ENCODE measurements around the gene TIGD1. TPM values are rescaled to one million over a fixed set of nuclear protein-coding genes. Genes with fewer than 3 reads are reported as not detected.
"Not testable (repeated sequence)": the region's sequence is repeated elsewhere in the genome, so short reads cannot be mapped to it uniquely, and the experiment has no call there.

The TIGD1 gene
- total RNA-seq, 2 donors from 2014 or later: 3.2 to 9.4 TPM

DNA sequence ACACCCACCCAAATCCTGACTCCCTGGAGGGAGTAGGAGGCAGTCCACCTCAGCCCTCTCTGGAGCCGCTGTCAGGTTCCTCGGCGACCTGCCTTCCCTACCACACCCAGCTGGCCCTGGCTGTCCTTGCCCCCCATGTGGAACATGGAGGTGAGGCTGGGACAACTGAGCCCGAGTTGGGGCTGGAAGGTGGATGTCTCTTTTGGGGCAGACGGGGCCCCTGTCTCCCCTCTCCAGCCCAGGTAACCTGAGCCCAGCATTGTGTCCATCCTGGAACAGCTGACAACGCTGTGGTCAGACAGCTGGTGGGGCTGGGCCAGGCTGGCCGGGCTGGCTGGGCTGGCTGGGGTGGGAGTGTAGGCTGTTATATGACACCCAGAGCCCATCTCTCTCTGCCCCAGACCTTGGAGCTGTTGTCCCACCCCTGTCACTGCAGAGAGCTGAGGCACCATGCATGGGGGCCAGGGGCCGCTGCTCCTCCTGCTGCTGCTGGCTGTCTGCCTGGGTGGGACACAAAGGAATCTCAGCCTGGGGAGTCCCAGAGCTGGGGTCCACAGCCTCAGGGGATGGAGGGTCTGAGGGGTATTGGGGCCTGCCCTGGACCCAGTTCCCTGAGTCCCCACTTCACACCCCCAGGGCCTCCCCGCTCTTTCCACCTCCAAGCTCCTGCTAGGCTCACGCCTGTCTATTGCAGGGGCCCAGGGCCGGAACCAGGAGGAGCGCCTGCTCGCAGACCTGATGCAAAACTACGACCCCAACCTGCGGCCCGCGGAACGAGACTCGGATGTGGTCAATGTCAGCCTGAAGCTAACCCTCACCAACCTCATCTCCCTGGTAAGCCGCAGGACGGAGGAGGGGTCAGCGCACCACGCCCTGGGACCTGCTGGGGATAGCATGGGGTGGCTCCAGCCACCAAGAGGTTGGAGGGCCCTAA is 10.8 kb downstream of the TIGD1 start, which contains the start of gene CHRNG:
TSS of gene CHRNG (plus strand) at position 395 of the 934 bp plus-strand sequence. CDS start at position 451, 56 bp downstream.
- no peaks in the 10 kb centered on the region for H3K36me3 Mint-ChIP-seq
- peak in 1 of 2 donors; percentile 1 for ATAC-seq

DNA sequence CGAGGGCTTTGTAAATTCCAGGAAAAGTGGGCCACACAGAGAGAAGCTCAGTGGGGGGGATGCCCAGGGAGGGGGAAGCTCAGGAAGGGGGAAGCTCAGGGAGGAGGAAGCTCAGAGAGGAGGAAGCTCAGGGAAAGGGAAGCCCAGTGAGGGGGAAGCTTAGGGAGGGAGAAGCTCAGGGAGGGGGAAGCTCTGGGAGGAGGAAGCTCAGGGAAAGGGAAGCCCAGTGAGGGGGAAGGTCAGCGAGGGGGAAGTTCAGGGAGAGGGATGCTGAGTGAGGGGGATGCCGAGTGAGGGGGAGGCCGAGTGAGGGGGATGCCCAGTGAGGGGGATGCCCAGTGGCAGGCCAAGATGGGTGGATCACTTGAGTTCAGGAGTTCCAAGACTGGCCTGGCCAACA is 11.7 kb downstream of the TIGD1 start:
- DNase-seq (ENCODE audit: low spot score) (no peak), ATAC-seq (no peak)
- no peaks in the 10 kb centered on the region for H3K36me3 Mint-ChIP-seq
- no peaks in the 10 kb centered on the region for H3K9me3 Mint-ChIP-seq
- peaks cover 11 to 15% of the 10 kb centered on the region in 2 donors for H3K27me3 Mint-ChIP-seq
- no peak overlapping the region for H3K4me3 Mint-ChIP-seq
- peaks cover 0 to 10% of the 10 kb centered on the region in 2 donors for H3K4me1 Mint-ChIP-seq (ENCODE audit: low read depth in 2 of 2)
- H3K27ac Mint-ChIP-seq: no peak overlapping the region

More for the DNA sequence above, 10.8 kb downstream of the TIGD1 start, which contains the start of gene CHRNG:
- H3K4me3 Mint-ChIP-seq: no peak within 1 kb of the TSS
- H3K27ac Mint-ChIP-seq: no peak within 1 kb of the TSS
- peaks cover 11 to 15% of the 10 kb centered on the region in 2 donors for H3K27me3 Mint-ChIP-seq
- H3K9me3 Mint-ChIP-seq: no peaks in the 10 kb centered on the region
- H3K4me1 Mint-ChIP-seq (ENCODE audit: low read depth in 2 of 2): peaks cover 0 to 11% of the 10 kb centered on the region in 2 donors
- no peak for DNase-seq (ENCODE audit: low spot score)

DNA sequence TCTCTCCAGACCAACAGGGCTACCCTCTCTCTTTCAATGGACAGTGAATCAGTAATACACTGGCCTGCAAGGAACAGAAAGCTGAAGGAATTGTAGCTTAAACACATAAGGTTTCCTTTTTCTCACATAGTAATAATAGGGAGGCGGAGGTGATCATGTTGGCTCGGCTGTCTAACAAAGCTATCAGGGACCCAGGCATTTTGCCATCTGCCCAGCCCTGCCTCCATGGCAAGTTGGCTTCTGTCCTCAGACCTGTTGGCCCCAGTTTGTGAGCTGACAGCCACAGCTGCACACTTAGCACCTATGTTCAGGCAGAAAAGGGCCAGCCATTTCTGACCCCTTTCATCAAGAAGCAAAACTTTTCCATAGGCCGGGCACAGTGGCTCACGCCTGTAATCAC is 12.9 kb downstream of the TIGD1 start:
- H3K27ac Mint-ChIP-seq: no peak overlapping the region
- no peak for ATAC-seq
- H3K36me3 Mint-ChIP-seq: no peaks in the 10 kb centered on the region
- H3K4me3 Mint-ChIP-seq: no peak overlapping the region
- peaks cover 0 to 10% of the 10 kb centered on the region in 2 donors for H3K4me1 Mint-ChIP-seq (ENCODE audit: low read depth in 2 of 2)
- H3K27me3 Mint-ChIP-seq: peaks cover 12 to 15% of the 10 kb centered on the region in 2 donors
- no peaks in the 10 kb centered on the region for H3K9me3 Mint-ChIP-seq
- DNase-seq (ENCODE audit: low spot score): no peak

DNA sequence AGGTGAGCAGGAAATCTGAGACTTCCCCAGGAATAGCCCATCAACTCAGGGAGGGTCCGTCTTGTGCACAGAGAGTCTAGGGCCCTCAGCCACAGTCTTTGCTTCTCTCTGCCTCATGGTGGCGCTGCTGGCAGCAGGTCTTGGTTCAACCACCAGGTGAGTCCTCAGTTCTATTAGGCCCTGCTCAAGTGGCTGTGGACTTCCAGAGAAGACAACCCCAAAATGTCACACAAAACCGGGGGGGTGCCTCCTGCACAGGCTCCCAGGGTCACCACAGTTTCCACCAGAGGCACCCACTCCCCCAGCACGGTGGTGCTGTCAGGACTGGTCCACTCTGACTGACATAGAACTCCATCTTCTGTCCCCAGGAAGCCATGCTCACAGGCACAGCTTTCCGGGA is 13.3 kb downstream of the TIGD1 start:
- ATAC-seq (no peak), DNase-seq (ENCODE audit: low spot score) (no peak)
- Mint-ChIP-seq H3K36me3 (no peaks in the 10 kb centered on the region), H3K4me1 (ENCODE audit: low read depth in 2 of 2) (peaks cover 0 to 10% of the 10 kb centered on the region in 2 donors), H3K27me3 (peaks cover 12 to 15% of the 10 kb centered on the region in 2 donors), H3K27ac (no peak overlapping the region), H3K4me3 (no peak overlapping the region), H3K9me3 (no peaks in the 10 kb centered on the region)

DNA sequence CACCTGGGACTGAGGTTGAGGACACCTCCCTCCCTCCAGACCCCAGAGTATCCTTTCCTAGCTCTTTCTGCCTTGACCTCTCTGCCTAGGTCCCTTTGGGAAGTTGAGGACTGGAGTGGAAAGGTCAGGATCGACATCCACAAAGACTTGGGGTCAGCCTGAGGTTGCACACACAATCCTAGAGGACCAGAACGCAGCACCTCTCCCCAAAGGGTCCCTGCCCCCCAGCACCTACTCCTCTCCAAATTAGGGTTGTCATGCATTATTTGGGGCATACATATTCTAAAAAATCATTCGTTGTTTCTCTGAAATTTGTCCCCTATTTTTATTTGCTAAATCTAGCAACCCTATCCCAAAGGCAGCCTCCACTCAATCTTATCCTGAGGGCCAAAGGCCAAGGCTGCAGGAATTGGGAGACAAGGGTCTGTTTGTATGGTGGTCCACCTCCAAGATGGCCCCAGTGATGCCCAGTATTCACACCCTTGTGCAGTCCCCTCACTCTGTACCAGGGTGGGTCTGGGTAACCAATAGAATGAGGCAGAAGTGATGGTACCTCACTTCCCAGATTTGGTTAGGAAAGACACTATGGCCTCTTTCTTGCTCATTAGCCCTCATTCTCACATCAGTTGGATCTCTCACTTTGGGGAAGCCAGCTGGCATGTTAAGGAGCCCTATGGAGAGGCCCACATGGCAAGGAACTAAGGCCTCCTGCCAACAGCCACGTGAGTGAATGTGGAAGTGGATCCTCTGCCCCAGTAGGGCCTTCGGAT is 14.4 kb downstream of the TIGD1 start:
- Mint-ChIP-seq H3K27me3 (peaks cover 12 to 15% of the 10 kb centered on the region in 2 donors), H3K27ac (no peak overlapping the region), H3K4me3 (no peak overlapping the region), H3K4me1 (ENCODE audit: low read depth in 2 of 2) (peaks cover 0 to 10% of the 10 kb centered on the region in 2 donors), H3K9me3 (no peaks in the 10 kb centered on the region), H3K36me3 (no peaks in the 10 kb centered on the region)
- no peak for ATAC-seq
- no peak for DNase-seq (ENCODE audit: low spot score)

DNA sequence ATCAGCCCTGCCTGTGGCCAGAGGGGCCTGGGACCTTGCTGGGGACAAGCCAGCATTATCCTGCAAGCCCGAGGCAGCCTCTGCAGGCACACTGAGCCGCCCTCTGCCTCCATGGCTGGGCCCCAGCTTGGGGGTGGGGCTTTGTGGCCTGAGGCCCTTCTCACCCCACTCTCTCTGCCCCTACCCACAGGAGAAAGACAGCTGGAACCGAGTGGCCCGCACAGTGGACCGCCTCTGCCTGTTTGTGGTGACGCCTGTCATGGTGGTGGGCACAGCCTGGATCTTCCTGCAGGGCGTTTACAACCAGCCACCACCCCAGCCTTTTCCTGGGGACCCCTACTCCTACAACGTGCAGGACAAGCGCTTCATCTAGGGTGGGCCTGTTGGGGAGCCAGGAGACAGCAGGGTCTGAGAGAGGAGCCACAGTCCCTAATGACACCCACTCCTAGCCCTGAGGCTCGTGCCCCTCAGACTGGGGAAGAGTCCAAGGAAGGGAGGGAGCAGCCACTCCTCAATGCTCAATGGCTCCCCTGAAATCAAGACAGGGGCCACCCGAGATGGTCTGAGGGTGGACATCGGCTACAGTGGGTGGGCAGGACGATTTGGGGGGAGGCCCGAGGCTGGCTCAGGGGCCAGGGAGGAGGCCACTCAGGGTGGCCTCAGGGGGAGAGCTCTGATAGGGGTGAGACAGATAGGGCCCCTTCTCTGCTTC is 15.3 kb downstream of the TIGD1 start:
- H3K9me3 Mint-ChIP-seq: no peaks in the 10 kb centered on the region
- no peak for ATAC-seq
- DNase-seq (ENCODE audit: low spot score): no peak
- no peak overlapping the region for H3K27ac Mint-ChIP-seq
- peaks cover 0 to 10% of the 10 kb centered on the region in 2 donors for H3K4me1 Mint-ChIP-seq (ENCODE audit: low read depth in 2 of 2)
- H3K27me3 Mint-ChIP-seq: peaks cover 12 to 15% of the 10 kb centered on the region in 2 donors
- no peaks in the 10 kb centered on the region for H3K36me3 Mint-ChIP-seq
- H3K4me3 Mint-ChIP-seq: no peak overlapping the region

DNA sequence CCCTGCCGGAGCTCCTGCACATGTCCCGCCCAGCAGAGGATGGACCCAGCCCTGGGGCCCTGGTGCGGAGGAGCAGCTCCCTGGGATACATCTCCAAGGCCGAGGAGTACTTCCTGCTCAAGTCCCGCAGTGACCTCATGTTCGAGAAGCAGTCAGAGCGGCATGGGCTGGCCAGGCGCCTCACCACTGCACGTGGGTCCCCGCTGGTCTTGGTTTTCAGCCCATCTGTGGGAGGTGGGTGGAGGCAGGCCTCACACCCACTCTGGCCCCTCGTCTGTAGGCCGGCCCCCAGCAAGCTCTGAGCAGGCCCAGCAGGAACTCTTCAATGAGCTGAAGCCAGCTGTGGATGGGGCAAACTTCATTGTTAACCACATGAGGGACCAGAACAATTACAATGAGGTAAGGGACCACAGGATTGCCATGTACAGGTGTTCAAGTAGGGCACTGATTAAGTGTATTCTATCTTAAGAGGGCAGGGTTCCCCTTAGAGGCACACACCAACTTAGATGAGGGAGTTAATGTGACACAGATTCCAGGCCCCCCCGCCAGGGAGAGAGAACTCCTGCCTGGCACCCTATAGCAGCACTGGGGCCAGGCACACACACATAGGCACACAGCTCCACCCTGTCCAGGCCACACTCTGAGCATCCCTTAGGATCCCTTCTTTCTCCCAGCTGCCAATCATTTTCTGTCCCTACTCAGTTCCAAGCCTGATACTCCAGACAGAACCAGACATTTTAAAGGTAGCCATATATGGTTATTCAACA is 16.2 kb downstream of the TIGD1 start:
- DNase-seq (ENCODE audit: low spot score): peak; percentile 15
- H3K4me3 Mint-ChIP-seq: no peak overlapping the region
- no peaks in the 10 kb centered on the region for H3K36me3 Mint-ChIP-seq
- ATAC-seq: no peak
- H3K4me1 Mint-ChIP-seq (ENCODE audit: low read depth in 2 of 2): peaks cover 1 to 12% of the 10 kb centered on the region in 2 donors
- no peak overlapping the region for H3K27ac Mint-ChIP-seq
- H3K27me3 Mint-ChIP-seq: peaks cover 12 to 15% of the 10 kb centered on the region in 2 donors
- no peaks in the 10 kb centered on the region for H3K9me3 Mint-ChIP-seq

DNA sequence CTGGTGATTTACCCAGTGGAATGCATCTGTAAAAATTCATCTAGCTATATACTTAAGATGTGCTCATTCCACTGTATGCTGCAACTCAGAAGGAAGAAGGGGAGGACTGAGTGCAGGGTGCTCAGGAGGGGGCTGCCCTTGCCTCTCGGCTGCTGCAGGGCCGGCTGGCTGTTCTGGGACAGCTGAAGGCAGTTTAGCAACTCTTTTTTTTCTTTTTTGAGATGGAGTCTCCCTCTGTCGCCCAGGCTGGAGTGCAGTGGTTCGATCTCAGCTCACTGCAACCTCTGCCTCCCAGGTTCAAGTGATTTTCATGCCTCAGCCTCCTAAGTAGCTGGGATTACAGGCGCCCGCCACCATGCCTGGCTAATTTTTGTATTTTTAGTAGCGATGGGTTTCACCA is 17.5 kb downstream of the TIGD1 start:
- peak; percentile 18 for DNase-seq (ENCODE audit: low spot score)
- not testable (repeated sequence) for H3K4me3 Mint-ChIP-seq, H3K27ac Mint-ChIP-seq, ATAC-seq, H3K36me3 Mint-ChIP-seq, H3K9me3 Mint-ChIP-seq
- Mint-ChIP-seq H3K27me3 (peaks cover 7 to 13% of the 10 kb centered on the region in 2 donors), H3K4me1 (ENCODE audit: low read depth in 2 of 2) (peaks cover 13 to 14% of the 10 kb centered on the region in 2 donors)

DNA sequence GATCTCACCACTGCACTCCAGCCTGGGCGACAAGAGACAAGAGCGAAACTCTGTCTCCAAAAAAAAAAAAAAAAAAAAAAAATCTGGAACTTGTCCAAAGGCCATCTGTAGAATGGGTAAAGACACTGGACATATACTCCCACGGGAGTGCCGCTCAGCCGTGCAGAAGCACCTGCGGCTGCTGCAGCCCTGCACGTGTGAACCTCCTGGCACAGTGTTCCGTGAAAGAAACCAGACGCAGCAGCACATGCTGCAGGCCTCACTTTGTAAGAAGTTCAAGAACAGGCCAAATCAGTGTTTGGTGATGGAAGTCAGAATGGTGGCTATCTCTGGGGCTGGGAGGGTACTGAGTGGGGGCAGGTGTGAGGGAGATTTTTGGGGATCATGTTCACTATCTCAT is 17.9 kb downstream of the TIGD1 start:
- H3K9me3 Mint-ChIP-seq: no peaks in the 10 kb centered on the region
- no peak overlapping the region for H3K4me3 Mint-ChIP-seq
- ATAC-seq (no peak), DNase-seq (ENCODE audit: low spot score) (peak; percentile 25)
- H3K27me3 Mint-ChIP-seq: peaks cover 7 to 12% of the 10 kb centered on the region in 2 donors
- H3K4me1 Mint-ChIP-seq (ENCODE audit: low read depth in 2 of 2): peaks cover 13 to 14% of the 10 kb centered on the region in 2 donors
- H3K36me3 Mint-ChIP-seq: no peaks in the 10 kb centered on the region
- no peak overlapping the region for H3K27ac Mint-ChIP-seq

DNA sequence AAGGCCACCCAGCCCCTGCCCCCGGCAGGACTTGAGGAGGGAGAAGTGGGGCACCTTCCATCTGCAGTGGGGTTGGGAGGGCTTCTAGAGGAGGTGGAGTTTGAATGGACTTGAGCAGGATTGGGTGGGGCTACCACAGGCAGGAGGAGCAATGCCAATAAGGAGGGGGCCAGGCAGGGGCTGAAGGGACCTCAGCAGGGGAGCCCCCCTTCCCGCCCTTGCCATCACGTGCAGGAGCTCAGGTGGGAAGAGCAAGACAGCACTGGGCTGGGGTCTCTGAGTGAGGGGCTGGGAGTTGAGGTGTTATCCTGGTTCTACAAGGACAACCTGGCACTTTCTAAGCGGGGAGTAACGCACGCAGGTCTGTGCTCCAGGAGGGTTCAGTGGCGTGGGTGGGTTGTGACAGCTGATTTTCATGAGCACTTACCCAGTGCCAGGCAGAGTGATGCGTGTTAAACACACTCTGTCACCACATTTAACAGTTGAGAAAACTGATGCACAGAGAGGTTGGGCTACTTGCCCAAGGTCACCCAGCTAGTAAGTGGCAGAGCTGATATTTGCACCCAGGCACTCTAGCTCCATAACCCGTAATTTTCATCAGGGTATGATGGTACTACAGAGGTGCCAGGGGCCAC is 19.6 kb downstream of the TIGD1 start:
- H3K9me3 Mint-ChIP-seq: no peaks in the 10 kb centered on the region
- ATAC-seq (no peak), DNase-seq (ENCODE audit: low spot score) (no peak)
- no peak overlapping the region for H3K27ac Mint-ChIP-seq
- no peak overlapping the region for H3K4me3 Mint-ChIP-seq
- peaks cover 13 to 14% of the 10 kb centered on the region in 2 donors for H3K4me1 Mint-ChIP-seq (ENCODE audit: low read depth in 2 of 2)
- H3K36me3 Mint-ChIP-seq: no peaks in the 10 kb centered on the region
- H3K27me3 Mint-ChIP-seq: peaks cover 0 to 10% of the 10 kb centered on the region in 2 donors

DNA sequence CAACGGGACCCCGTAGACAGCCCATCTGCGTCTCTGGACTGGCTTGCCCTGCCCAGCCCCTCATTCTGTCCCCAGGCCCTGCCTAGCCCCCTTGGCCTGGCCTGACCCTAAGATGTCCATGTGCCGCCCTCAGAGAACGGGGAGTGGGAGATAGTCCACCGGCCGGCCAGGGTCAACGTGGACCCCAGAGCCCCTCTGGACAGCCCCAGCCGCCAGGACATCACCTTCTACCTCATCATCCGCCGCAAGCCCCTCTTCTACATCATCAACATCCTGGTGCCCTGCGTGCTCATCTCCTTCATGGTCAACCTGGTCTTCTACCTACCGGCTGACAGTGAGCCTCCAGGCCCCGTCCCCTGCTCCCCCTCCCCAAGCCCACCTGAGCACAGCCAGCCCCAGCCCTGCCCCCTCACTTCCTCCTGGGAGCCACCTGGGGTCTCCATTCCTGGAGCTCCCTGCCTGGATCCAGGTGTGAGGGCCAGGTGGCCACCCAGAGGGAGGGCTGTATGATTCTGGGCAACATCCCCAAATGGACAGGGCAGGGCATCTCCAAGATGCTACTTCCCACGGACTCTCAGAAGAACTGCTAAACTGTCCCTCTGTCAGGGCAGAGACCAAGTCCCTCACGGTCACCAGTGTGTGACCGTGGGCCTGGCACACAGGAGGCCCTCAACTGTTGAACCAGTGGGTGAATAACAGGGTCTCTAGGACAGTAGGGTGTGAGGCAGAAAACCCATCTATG is 20.4 kb downstream of the TIGD1 start:
- H3K27me3 Mint-ChIP-seq: peaks cover 0 to 10% of the 10 kb centered on the region in 2 donors

More for the DNA sequence above, 20.4 kb downstream of the TIGD1 start:
- DNase-seq (ENCODE audit: low spot score) (no peak), ATAC-seq (no peak)
- Mint-ChIP-seq H3K36me3 (no peaks in the 10 kb centered on the region), H3K4me1 (ENCODE audit: low read depth in 2 of 2) (peaks cover 13 to 14% of the 10 kb centered on the region in 2 donors), H3K9me3 (no peaks in the 10 kb centered on the region), H3K4me3 (no peak overlapping the region), H3K27ac (no peak overlapping the region)

Data from natural killer cell treated with Interleukin-12 subunit alpha and Interleukin-12 subunit beta and Interleukin-15 and Interleukin-18, amount 100 ng/mL, for 72 hours (primary cell).